Prostate gland (tissue), 2 donors: ENCODE measurements around the gene CTNNA1. TPM values are rescaled to one million over a fixed set of nuclear protein-coding genes. Genes with fewer than 3 reads are reported as not detected.
"Not testable (repeated sequence)": the region's sequence is repeated elsewhere in the genome, so short reads cannot be mapped to it uniquely, and the experiment has no call there.

Source experiments
- DNase-seq: peaks from one replicate; pipeline ENCODE4 v3.0.0-alpha.2; 2019; ENCODE audit warnings: low spot score
- H3K27ac ChIP-seq, 2 donors: fragments of 200-600 bp; sonication (generic); 2 replicates each; pipeline ENCODE4 v1.5.1; 2017 to 2019
- H3K27me3 ChIP-seq: fragments of 200-600 bp; sonication (generic); replicated peaks from 2 replicates; pipeline ENCODE4 v1.5.1; 2019; ENCODE audit not compliant: insufficient read depth
- H3K36me3 ChIP-seq, 2 donors: fragments of 200-600 bp; sonication (generic); 1 replicate in 1 of 2; 2 replicates in 1 of 2; pipeline versions ENCODE4 v1.5.1 to v1.8.1; 2017 to 2019
- H3K4me1 ChIP-seq: fragments of 200-600 bp; sonication (generic); replicated peaks from 2 replicates; pipeline ENCODE4 v1.5.1; 2019
- H3K4me3 ChIP-seq, 2 donors: fragments of 200-600 bp; sonication (generic); 2 replicates each; pipeline ENCODE4 v1.5.1; 2017 to 2019
- H3K9me3 ChIP-seq: fragments of 200-600 bp; sonication (generic); 2 replicates; pipeline ENCODE4 v1.5.1; 2017
- POLR2A ChIP-seq: fragments of 450-650 bp; IDR thresholded peaks from one replicate; pipeline ENCODE4 v1.6.1; 2016; ENCODE audit warnings: antibody characterized with exemption, mild to moderate bottlenecking
- POLR2AphosphoS5 ChIP-seq: sonication (generic); formaldehyde crosslinking; IDR thresholded peaks from one replicate; pipeline ENCODE4 v1.6.1; 2017; ENCODE audit warnings: antibody characterized with exemption
- WGBS: methylation state at CpG from one replicate; pipeline ENCODE4 v1.1.5; 2018; 5-methylcytosine and 5-hydroxymethylcytosine counted together
- intact Hi-C: fragments of 100-400 bp; cut with DNase I; formaldehyde crosslinking; loops from one replicate; pipeline ENCODE4 v1.14.2; 2022
- total RNA-seq, 2 donors: library from RNA; depleted of rRNA; stranded (reverse); fragments of >200 nt; gene quantifications; one replicate each; pipeline ENCODE4 v1.1.0, GENCODE V29; 2016
- TF ChIP-seq, protein P1 (sequence below), 4 experiments: fragments of 200-600 bp in 2 of 4; fragments of 450-650 bp in 2 of 4; sonication (generic) in 2 of 4; IDR thresholded peaks; 1 replicate in 3 of 4; 2 replicates in 1 of 4; pipeline ENCODE4 v1.5.1; 2016 to 2019; ENCODE audit warnings: antibody characterized with exemption in 4 of 4, mild to moderate bottlenecking in 2 of 4, moderate library complexity in 2 of 4

The CTNNA1 gene
- total RNA-seq, 2 donors from 2014 or later: 210 to 212 TPM

DNA sequence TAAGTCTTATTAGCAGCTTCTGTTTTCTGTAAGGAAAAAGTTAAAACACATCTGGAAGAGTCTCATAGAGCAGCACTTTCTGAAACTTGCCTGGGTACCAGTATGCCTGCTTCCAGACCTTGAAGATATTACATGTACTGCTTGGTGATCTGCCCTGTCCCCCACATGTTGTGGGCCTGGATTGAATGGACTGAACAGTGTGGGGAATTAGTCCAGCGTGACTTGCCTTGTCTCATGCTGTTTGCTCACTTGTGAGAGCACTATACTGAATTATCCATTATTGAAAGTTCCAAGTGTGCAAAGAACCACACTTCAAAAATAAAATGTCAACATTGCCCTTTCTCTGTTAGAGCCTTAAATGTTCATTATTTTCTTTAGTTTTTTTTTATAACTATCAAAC lies 8.9 kb downstream of the CTNNA1 start:
- intact Hi-C loops: no loop called here
- WGBS: 65% methylated on average over 1 of the region's 1 CpG
- Histone ChIP-seq H3K27ac (no peak overlapping the region), H3K4me3 (no peak overlapping the region), H3K4me1 (no peaks in the 10 kb centered on the region), H3K27me3 (no peaks in the 10 kb centered on the region), H3K36me3 (no peaks in the 10 kb centered on the region), H3K9me3 (no peaks in the 10 kb centered on the region)
- no peak for TF ChIP-seq POLR2A
- TF ChIP-seq, protein P1, sequence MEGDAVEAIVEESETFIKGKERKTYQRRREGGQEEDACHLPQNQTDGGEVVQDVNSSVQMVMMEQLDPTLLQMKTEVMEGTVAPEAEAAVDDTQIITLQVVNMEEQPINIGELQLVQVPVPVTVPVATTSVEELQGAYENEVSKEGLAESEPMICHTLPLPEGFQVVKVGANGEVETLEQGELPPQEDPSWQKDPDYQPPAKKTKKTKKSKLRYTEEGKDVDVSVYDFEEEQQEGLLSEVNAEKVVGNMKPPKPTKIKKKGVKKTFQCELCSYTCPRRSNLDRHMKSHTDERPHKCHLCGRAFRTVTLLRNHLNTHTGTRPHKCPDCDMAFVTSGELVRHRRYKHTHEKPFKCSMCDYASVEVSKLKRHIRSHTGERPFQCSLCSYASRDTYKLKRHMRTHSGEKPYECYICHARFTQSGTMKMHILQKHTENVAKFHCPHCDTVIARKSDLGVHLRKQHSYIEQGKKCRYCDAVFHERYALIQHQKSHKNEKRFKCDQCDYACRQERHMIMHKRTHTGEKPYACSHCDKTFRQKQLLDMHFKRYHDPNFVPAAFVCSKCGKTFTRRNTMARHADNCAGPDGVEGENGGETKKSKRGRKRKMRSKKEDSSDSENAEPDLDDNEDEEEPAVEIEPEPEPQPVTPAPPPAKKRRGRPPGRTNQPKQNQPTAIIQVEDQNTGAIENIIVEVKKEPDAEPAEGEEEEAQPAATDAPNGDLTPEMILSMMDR (IDR thresholded peaks at IDR 0.05): no peak
- no peak for TF ChIP-seq POLR2AphosphoS5
- DNase-seq: no peak

DNA sequence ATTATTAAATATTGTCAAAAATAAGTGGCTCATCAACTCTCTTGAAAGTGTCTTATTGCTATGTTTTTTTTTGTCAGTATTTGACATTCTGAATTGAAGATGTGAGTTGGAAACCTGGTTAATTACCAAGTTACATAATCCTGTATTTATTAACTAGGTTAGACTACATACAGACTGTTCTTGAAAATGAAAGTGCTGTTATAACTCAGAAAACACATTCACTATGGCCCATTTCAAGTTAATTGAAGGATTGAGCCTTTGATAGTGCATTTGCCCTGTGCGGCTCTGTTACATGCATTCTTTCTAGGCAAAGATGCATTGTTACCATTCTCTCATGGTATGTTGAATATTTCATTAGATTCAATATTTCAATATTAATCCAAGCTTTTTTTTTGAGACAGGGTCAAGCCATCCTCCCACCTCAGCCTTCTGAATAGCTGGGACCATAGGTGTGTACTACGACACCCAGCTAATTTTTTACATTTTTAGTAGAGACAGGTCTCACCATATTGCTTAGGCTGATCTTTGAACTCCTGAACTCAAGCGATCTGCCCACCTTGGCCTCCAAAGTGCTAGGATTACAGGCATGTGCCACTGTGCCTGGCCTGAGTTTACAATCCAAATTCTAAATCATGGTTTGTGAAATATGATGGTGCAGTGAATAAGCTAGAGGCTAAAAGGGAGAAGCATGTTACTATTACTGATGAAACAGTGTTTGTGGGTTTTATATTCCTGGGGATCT lies 10.0 kb downstream of the CTNNA1 start:
- no peaks in the 10 kb centered on the region for H3K9me3 ChIP-seq
- intact Hi-C loops: no loop called here
- TF ChIP-seq, protein P1 (IDR thresholded peaks at IDR 0.05): no peak
- TF ChIP-seq POLR2A (no peak), POLR2AphosphoS5 (no peak)
- no peak for DNase-seq
- H3K4me3 ChIP-seq: no peak overlapping the region
- H3K4me1 ChIP-seq: no peaks in the 10 kb centered on the region
- no peaks in the 10 kb centered on the region for H3K36me3 ChIP-seq
- H3K27ac ChIP-seq: no peak overlapping the region
- 84% methylated on average over 3 of the region's 3 CpGs for WGBS
- no peaks in the 10 kb centered on the region for H3K27me3 ChIP-seq

DNA sequence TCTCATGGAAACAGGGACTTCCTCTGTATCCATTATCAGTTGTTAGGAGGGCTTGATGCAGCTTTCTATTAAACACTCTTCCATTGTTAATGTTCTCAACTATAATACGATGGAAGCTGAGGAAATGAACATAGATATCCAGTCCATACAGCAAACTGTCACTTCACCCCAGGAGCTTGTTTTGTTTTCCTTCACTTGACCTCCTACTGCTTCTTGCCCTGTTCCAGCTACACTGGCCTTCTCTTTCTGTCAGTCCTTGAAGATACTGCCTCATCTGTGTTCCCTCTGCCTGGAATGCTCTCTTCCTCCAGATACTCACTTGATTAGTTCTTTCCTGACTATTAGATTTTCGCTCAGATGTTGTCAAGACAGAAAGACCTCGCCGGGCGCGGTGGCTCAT lies 17.1 kb downstream of the CTNNA1 start:
- 87% methylated on average over 6 of the region's 6 CpGs for WGBS
- H3K27me3 ChIP-seq: no peaks in the 10 kb centered on the region
- intact Hi-C loops: no loop called here
- H3K9me3 ChIP-seq: no peaks in the 10 kb centered on the region
- TF ChIP-seq, protein P1 (IDR thresholded peaks at IDR 0.05): no peak
- TF ChIP-seq POLR2AphosphoS5 (no peak), POLR2A (no peak)
- H3K27ac ChIP-seq: no peak overlapping the region
- DNase-seq: no peak
- peaks cover 3% of the 10 kb centered on the region for H3K4me1 ChIP-seq
- no peaks in the 10 kb centered on the region for H3K36me3 ChIP-seq
- H3K4me3 ChIP-seq: no peak overlapping the region

DNA sequence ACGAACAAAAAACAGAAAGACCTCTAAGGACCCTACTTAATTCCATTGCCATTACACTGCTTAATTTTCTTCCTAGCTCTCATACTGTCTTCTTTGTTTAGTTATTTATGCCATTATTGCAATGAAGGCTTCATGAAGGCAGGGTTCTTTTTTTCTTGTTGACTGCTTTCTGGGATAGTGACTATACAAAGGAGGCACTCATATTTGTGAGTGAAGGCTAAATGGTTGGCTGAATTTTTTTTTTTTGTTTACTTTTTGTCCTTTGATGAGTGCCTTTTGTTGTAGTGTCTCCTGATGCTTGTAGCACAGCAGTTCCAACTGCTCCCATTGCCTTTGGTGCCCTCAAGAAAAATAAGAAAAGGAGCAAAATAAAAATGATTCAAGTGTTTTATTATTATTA lies 17.8 kb downstream of the CTNNA1 start:
- Histone ChIP-seq H3K27ac (no peak overlapping the region), H3K27me3 (no peaks in the 10 kb centered on the region), H3K36me3 (no peaks in the 10 kb centered on the region), H3K4me3 (no peak overlapping the region), H3K9me3 (no peaks in the 10 kb centered on the region), H3K4me1 (peaks cover 3% of the 10 kb centered on the region)
- WGBS: 56% methylated on average over 1 of the region's 1 CpG
- intact Hi-C loops: no loop called here
- TF ChIP-seq, protein P1 (IDR thresholded peaks at IDR 0.05): no peak
- TF ChIP-seq POLR2AphosphoS5 (no peak), POLR2A (no peak)
- no peak for DNase-seq

DNA sequence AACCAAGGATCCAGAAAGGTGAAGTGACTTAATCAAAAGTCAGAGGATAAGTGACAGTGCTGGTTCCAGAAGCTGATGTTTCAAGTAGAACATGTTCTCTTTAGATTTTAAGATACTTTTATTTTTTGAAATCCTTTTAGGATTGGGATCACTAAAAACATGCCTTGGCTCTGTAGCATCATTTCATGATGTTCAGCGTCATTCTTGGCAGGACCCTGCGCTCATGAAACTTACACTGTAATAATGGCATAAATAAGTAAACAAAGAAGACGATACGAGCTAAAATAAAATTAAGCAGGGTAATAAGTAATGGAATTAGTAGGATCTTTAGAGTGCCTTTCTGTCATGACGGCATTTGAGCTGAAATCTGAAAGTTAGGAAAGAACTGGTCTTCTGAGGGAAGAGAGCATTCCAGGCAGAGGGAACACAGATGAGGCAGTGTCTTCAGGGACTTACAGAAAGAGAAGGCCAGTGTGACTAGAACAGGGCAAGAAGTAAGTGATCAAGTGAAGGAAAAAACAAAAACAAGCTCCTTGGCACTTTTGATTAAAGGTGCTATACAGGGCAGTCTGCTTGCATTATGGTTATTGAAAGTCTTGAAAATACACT lies 19.9 kb downstream of the CTNNA1 start:
- H3K4me3 ChIP-seq: no peak overlapping the region

DNA sequence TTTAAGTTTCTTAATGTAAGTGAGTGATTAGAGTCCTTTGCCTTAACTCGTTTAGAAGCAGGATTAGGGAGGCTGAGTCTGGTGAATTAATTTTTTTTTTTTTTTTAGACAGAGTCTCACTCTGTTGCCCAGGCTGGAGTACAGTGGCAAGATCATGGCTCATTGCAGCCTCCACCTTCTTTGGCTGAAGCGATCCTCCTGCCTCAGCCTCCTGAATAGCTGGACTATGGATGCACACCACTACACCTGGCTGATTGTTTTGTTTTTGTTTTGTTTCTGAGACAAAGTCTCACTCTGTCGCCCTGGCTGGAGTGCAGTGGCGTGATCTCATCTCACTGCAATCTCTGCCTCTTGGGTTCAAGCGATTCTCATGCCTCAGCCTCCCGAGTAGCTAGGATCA lies 20.4 kb downstream of the CTNNA1 start:
- H3K4me3 ChIP-seq, H3K36me3 ChIP-seq, DNase-seq, H3K9me3 ChIP-seq, H3K4me1 ChIP-seq, H3K27me3 ChIP-seq, intact Hi-C loops: not testable (repeated sequence)
- WGBS: 83% methylated on average over 6 of the region's 6 CpGs
- H3K27ac ChIP-seq: peak overlapping the region in 1 of 2 donors; percentile 30

More for the DNA sequence above, 19.9 kb downstream of the CTNNA1 start:
- no peaks in the 10 kb centered on the region for H3K36me3 ChIP-seq
- no peaks in the 10 kb centered on the region for H3K9me3 ChIP-seq
- DNase-seq: no peak
- H3K4me1 ChIP-seq: peaks cover 3% of the 10 kb centered on the region
- intact Hi-C loops: no loop called here
- H3K27me3 ChIP-seq: no peaks in the 10 kb centered on the region
- 20% methylated on average over 5 of the region's 5 CpGs for WGBS
- no peak for TF ChIP-seq POLR2A
- TF ChIP-seq, protein P1 (IDR thresholded peaks at IDR 0.05): no peak
- no peak for TF ChIP-seq POLR2AphosphoS5
- peak overlapping the region in 1 of 2 donors; percentile 30 for H3K27ac ChIP-seq
